Measurements from ENCODE around the gene SLC12A7. TPM values are rescaled to one million over a fixed set of nuclear protein-coding genes. Genes with fewer than 3 reads are reported as not detected.

SLC12A7 gene
- total RNA-seq, 1 donor from 2014 or later = 30.5 TPM

DNA sequence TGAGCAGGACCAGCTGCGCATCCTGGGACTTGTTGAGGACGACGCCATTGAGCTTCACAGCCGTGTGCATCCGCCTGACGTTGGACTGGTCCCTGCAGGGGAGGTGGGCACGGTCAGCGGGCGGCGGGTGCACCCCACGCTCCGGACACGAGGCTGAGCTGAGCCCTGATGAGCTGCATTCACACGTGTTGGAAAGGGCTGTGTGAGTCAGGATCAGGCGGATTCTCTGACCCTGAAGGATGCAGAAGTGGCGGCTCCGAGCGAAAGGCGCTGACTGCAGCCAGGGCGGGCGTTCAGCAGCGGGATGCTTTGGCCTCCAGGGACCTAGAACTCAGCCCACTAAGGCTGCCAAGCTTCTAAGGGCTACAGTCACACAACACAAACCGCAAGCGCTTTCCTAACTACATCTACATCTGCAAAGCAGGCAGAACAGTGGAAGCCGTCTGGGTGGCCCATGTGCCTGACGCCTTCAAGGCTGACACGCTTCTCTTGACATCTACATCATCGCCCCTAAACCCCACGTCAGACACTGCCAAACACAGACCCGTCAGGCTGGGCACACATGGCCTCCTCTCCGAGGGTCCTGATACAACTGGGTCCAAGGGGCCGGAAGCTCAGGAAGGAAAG, 58.4 kb downstream of the SLC12A7 start:
- H3K4me1 Mint-ChIP-seq (ENCODE audit: low read depth, unreplicated experiment) = no peaks in the 10 kb centered on the region

DNA sequence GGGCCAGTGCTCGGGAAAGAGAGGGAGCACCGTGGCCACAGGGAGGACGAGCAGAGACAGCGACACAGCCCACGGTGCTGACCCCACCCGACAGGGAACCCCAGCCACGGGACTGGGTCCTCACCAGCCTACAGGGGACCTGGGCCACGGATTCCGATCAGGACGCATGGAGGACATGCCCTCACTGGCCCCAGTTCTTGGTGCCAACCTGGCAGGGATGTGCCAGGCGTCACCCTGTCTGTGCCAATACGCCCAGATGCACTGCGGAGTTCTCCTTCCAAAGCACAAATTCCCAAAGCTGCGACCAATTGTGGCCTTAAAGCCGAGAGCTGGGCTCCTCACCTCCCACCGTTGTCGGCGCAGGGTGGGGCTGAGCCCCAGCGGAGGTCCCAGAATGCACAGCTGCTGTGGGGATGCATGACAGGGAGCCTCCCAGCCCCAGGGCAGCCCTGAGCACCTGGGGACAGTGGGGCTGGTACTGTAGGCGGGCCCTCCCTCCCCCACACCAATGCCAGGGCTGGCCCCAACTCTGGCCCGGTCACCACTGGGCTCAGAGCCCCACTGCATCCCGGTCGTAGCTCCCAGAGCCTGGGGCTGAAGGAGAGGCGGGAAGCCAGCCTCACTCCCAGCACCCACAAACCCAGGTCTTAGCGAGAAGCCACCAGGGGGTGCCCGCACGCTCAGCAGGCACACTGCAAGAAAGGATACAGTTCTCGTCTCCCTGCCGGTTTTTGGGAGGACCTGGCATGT, 59.0 kb downstream of the SLC12A7 start:
- Mint-ChIP-seq H3K4me1 (ENCODE audit: low read depth, unreplicated experiment) (no peaks in the 10 kb centered on the region), H3K36me3 (ENCODE audit: low read depth, unreplicated experiment) (peaks cover 9% of the 10 kb centered on the region), H3K27me3 (ENCODE audit: low read depth, unreplicated experiment) (peaks cover 2% of the 10 kb centered on the region), H3K9me3 (ENCODE audit: unreplicated experiment) (no peaks in the 10 kb centered on the region), H3K27ac (ENCODE audit: unreplicated experiment) (no peak overlapping the region), H3K4me3 (ENCODE audit: unreplicated experiment) (no peak overlapping the region)
- DNase-seq (ENCODE audit: low read depth) (no peak), FAIRE-seq (no peak)
- Histone ChIP-seq H4K20me1 (ENCODE audit: insufficient read depth, low read length) (no peaks in the 10 kb centered on the region), H2AFZ (ENCODE audit: low read depth, low read length) (no peak overlapping the region), H3K4me3 (ENCODE audit: insufficient read depth, low read depth, low read length) (no peak overlapping the region), H3K9me3 (ENCODE audit: insufficient read depth, low read depth, low read length) (no peaks in the 10 kb centered on the region), H3K36me3 (ENCODE audit: insufficient read depth, low read length) (no peaks in the 10 kb centered on the region), H3K27me3 (ENCODE audit: insufficient read depth, low read length) (no peaks in the 10 kb centered on the region), H3K9ac (ENCODE audit: low read length) (no peak overlapping the region), H3K4me1 (ENCODE audit: insufficient read depth, low read length) (no peaks in the 10 kb centered on the region), H3K4me2 (ENCODE audit: low read length) (no peak overlapping the region), H3K27ac (ENCODE audit: low read depth, low read length) (no peak overlapping the region), H3K79me2 (ENCODE audit: insufficient read depth, low read length) (no peaks in the 10 kb centered on the region)
- TF ChIP-seq, protein P1, sequence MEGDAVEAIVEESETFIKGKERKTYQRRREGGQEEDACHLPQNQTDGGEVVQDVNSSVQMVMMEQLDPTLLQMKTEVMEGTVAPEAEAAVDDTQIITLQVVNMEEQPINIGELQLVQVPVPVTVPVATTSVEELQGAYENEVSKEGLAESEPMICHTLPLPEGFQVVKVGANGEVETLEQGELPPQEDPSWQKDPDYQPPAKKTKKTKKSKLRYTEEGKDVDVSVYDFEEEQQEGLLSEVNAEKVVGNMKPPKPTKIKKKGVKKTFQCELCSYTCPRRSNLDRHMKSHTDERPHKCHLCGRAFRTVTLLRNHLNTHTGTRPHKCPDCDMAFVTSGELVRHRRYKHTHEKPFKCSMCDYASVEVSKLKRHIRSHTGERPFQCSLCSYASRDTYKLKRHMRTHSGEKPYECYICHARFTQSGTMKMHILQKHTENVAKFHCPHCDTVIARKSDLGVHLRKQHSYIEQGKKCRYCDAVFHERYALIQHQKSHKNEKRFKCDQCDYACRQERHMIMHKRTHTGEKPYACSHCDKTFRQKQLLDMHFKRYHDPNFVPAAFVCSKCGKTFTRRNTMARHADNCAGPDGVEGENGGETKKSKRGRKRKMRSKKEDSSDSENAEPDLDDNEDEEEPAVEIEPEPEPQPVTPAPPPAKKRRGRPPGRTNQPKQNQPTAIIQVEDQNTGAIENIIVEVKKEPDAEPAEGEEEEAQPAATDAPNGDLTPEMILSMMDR (IDR thresholded peaks at IDR 0.05; ENCODE audit: insufficient read depth, low read depth, low read length) = no peak
- TF ChIP-seq EZH2 (IDR thresholded peaks at IDR 0.05; ENCODE audit: insufficient read depth, low read length) = no peak

More for the DNA sequence above, 58.4 kb downstream of the SLC12A7 start:
- TF ChIP-seq, protein P1 (IDR thresholded peaks at IDR 0.05; ENCODE audit: insufficient read depth, low read depth, low read length) = no peak
- no peak for TF ChIP-seq EZH2 (IDR thresholded peaks at IDR 0.05; ENCODE audit: insufficient read depth, low read length)
- H3K27ac Mint-ChIP-seq (ENCODE audit: unreplicated experiment) = no peak overlapping the region
- peaks cover 9% of the 10 kb centered on the region for H3K36me3 Mint-ChIP-seq (ENCODE audit: low read depth, unreplicated experiment)
- H3K27me3 ChIP-seq (ENCODE audit: insufficient read depth, low read length) = no peaks in the 10 kb centered on the region
- peaks cover 2% of the 10 kb centered on the region for H3K27me3 Mint-ChIP-seq (ENCODE audit: low read depth, unreplicated experiment)
- no peaks in the 10 kb centered on the region for H3K79me2 ChIP-seq (ENCODE audit: insufficient read depth, low read length)
- no peak overlapping the region for H3K4me2 ChIP-seq (ENCODE audit: low read length)
- DNase-seq (ENCODE audit: low read depth) (no peak), FAIRE-seq (no peak)
- no peaks in the 10 kb centered on the region for H4K20me1 ChIP-seq (ENCODE audit: insufficient read depth, low read length)
- no peaks in the 10 kb centered on the region for H3K9me3 Mint-ChIP-seq (ENCODE audit: unreplicated experiment)
- H3K36me3 ChIP-seq (ENCODE audit: insufficient read depth, low read length) = no peaks in the 10 kb centered on the region
- H3K4me1 ChIP-seq (ENCODE audit: insufficient read depth, low read length) = no peaks in the 10 kb centered on the region
- no peak overlapping the region for H2AFZ ChIP-seq (ENCODE audit: low read depth, low read length)
- no peaks in the 10 kb centered on the region for H3K9me3 ChIP-seq (ENCODE audit: insufficient read depth, low read depth, low read length)
- no peak overlapping the region for H3K9ac ChIP-seq (ENCODE audit: low read length)
- no peak overlapping the region for H3K4me3 ChIP-seq (ENCODE audit: insufficient read depth, low read depth, low read length)
- H3K27ac ChIP-seq (ENCODE audit: low read depth, low read length) = no peak overlapping the region
- H3K4me3 Mint-ChIP-seq (ENCODE audit: unreplicated experiment) = no peak overlapping the region

DNA sequence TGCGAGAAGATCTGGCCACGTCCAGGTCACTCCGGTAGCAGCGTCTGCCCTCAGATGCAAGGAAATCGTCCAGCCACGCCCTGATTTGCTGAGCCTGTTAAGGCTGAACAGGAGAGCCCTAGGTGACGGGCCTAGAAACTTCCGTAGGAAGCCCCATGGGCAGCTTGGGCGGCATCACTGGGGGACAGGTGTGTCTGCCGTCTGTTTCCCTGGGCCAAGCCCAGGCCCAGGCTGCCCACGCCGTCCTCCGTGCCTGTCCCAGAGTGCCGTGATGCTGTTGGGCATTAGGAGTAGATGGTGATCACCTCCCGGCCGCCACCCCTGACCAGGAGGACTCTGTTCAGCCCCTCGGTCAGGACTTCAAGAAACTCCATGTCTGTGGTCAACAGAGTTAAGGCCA, 59.8 kb downstream of the SLC12A7 start:
- Histone ChIP-seq H3K9me3 (ENCODE audit: insufficient read depth, low read depth, low read length) (peaks cover 4% of the 10 kb centered on the region), H3K79me2 (ENCODE audit: insufficient read depth, low read length) (no peaks in the 10 kb centered on the region), H3K27ac (ENCODE audit: low read depth, low read length) (no peak overlapping the region), H3K36me3 (ENCODE audit: insufficient read depth, low read length) (no peaks in the 10 kb centered on the region), H3K4me2 (ENCODE audit: low read length) (no peak overlapping the region), H4K20me1 (ENCODE audit: insufficient read depth, low read length) (no peaks in the 10 kb centered on the region), H3K27me3 (ENCODE audit: insufficient read depth, low read length) (no peaks in the 10 kb centered on the region), H3K9ac (ENCODE audit: low read length) (no peak overlapping the region), H3K4me3 (ENCODE audit: insufficient read depth, low read depth, low read length) (no peak overlapping the region), H2AFZ (ENCODE audit: low read depth, low read length) (no peak overlapping the region), H3K4me1 (ENCODE audit: insufficient read depth, low read length) (no peaks in the 10 kb centered on the region)
- peaks cover 9% of the 10 kb centered on the region for H3K36me3 Mint-ChIP-seq (ENCODE audit: low read depth, unreplicated experiment)
- H3K27me3 Mint-ChIP-seq (ENCODE audit: low read depth, unreplicated experiment) = peaks cover 2% of the 10 kb centered on the region
- H3K27ac Mint-ChIP-seq (ENCODE audit: unreplicated experiment) = peak overlapping the region; percentile 56
- DNase-seq (ENCODE audit: low read depth) (no peak), FAIRE-seq (no peak)
- H3K4me3 Mint-ChIP-seq (ENCODE audit: unreplicated experiment) = no peak overlapping the region
- no peaks in the 10 kb centered on the region for H3K9me3 Mint-ChIP-seq (ENCODE audit: unreplicated experiment)
- H3K4me1 Mint-ChIP-seq (ENCODE audit: low read depth, unreplicated experiment) = no peaks in the 10 kb centered on the region
- TF ChIP-seq EZH2 (IDR thresholded peaks at IDR 0.05; ENCODE audit: insufficient read depth, low read length) = no peak
- TF ChIP-seq, protein P1 (IDR thresholded peaks at IDR 0.05; ENCODE audit: insufficient read depth, low read depth, low read length) = no peak

Data from astrocyte (in vitro differentiated cells and primary cell).